Activated CD4-positive, alpha-beta T cell treated with anti-CD3 and anti-CD28 coated beads for 1 hour (primary cell): ENCODE data around the gene PRAMEF12.
"Not testable (repeated sequence)": the region's sequence is repeated elsewhere in the genome, so short reads cannot be mapped to it uniquely, and the experiment has no call there.

Experiments
- DNase-seq: peaks from one replicate; pipeline ENCODE4 v3.0.0-alpha.2; 2020

Gene PRAMEF12

GRCh38 chr1:12773438-12773837 lies at the start of gene PRAMEF12:
Gene PRAMEF12 (plus strand): TSS chr1:12773738. CDS start chr1:12774868, 1,130 bp downstream.
- no peak for DNase-seq

- no peak for DNase-seq
Measured at GRCh38 chr1:12728391-12728790, 45.1 kb upstream of the PRAMEF12 start.

- no peak for DNase-seq
Measured at GRCh38 chr1:12730156-12730555, 43.4 kb upstream of the PRAMEF12 start.

GRCh38 chr1:12731084-12731483 lies 42.5 kb upstream of the PRAMEF12 start:
- DNase-seq: not testable (repeated sequence)

- no peak for DNase-seq
Measured at GRCh38 chr1:12734651-12735050, 38.9 kb upstream of the PRAMEF12 start.

GRCh38 chr1:12738934-12739333 lies 34.6 kb upstream of the PRAMEF12 start:
- DNase-seq: no peak

GRCh38 chr1:12739613-12740012 lies 33.9 kb upstream of the PRAMEF12 start:
- no peak for DNase-seq

- DNase-seq: no peak
Measured at GRCh38 chr1:12741946-12742345, 31.6 kb upstream of the PRAMEF12 start.

GRCh38 chr1:12745126-12745991 lies 28.2 kb upstream of the PRAMEF12 start:
- no peak for DNase-seq

- DNase-seq: no peak
Measured at GRCh38 chr1:12745992-12746323, 27.6 kb upstream of the PRAMEF12 start, which contains the start of gene CFAP107. Gene CFAP107 (plus strand): TSS chr1:12746200. CDS start chr1:12746431, 231 bp downstream.

GRCh38 chr1:12748778-12749355 lies 24.7 kb upstream of the PRAMEF12 start:
- no peak for DNase-seq

GRCh38 chr1:12754738-12755137 lies 18.8 kb upstream of the PRAMEF12 start:
- no peak for DNase-seq

GRCh38 chr1:12756273-12756672 lies 17.3 kb upstream of the PRAMEF12 start:
- DNase-seq: no peak

GRCh38 chr1:12756768-12757413 lies 16.6 kb upstream of the PRAMEF12 start:
- DNase-seq: no peak

- DNase-seq: no peak
Measured at GRCh38 chr1:12757836-12758235, 15.7 kb upstream of the PRAMEF12 start.

- no peak for DNase-seq
Measured at GRCh38 chr1:12760256-12760795, 13.2 kb upstream of the PRAMEF12 start.

- DNase-seq: no peak
Measured at GRCh38 chr1:12761781-12762180, 11.8 kb upstream of the PRAMEF12 start.

GRCh38 chr1:12762766-12763165 lies 10.8 kb upstream of the PRAMEF12 start:
- DNase-seq: no peak

- DNase-seq: no peak
Measured at GRCh38 chr1:12763479-12763878, 10.1 kb upstream of the PRAMEF12 start.

GRCh38 chr1:12764016-12764415 lies 9.5 kb upstream of the PRAMEF12 start:
- DNase-seq: no peak

GRCh38 chr1:12769031-12769430 lies 4.5 kb upstream of the PRAMEF12 start:
- DNase-seq: no peak

- DNase-seq: no peak
Measured at GRCh38 chr1:12769976-12770505, 3.5 kb upstream of the PRAMEF12 start.

- DNase-seq: no peak
Measured at GRCh38 chr1:12770620-12771019, 2.9 kb upstream of the PRAMEF12 start.
